Smooth muscle cell (in vitro differentiated cells): ENCODE results near the gene CHCHD6. TPM values are rescaled to one million over a fixed set of nuclear protein-coding genes. Genes with fewer than 3 reads are reported as not detected.

Source experiments
- DNase-seq: peaks from one replicate; lab custom pipeline; 2025; ENCODE audit not compliant: unreplicated experiment; lab: John Stamatoyannopoulos, UW
- H2AFZ ChIP-seq: fragments of 200-600 bp; sonication (generic); 2 replicates; pipeline ENCODE4 v1.6.0; 2016; ENCODE audit warnings: antibody characterized with exemption, low read depth, mild to moderate bottlenecking
- H3F3A ChIP-seq: fragments of 200-600 bp; sonication (generic); 2 replicates; pipeline ENCODE4 v1.6.0; 2017; ENCODE audit warnings: antibody characterized with exemption, low read depth
- H3K27ac ChIP-seq: fragments of 200-600 bp; sonication (generic); 2 replicates; pipeline ENCODE4 v1.5.1; 2016; ENCODE audit warnings: low read depth, mild to moderate bottlenecking
- H3K27me3 ChIP-seq: fragments of 200-600 bp; sonication (generic); 2 replicates; pipeline ENCODE4 v1.6.1; 2016; ENCODE audit warnings: low read depth, mild to moderate bottlenecking
- H3K36me3 ChIP-seq: fragments of 200-600 bp; sonication (generic); 2 replicates; pipeline ENCODE4 v1.5.1; 2016; ENCODE audit warnings: low read depth
- H3K4me1 ChIP-seq: fragments of 200-600 bp; sonication (generic); 2 replicates; pipeline ENCODE4 v1.5.1; 2016; ENCODE audit warnings: low read depth
- H3K4me2 ChIP-seq: fragments of 200-600 bp; sonication (generic); 2 replicates; pipeline ENCODE4 v1.6.0; 2016; ENCODE audit warnings: mild to moderate bottlenecking
- H3K4me3 ChIP-seq: fragments of 200-600 bp; sonication (generic); 2 replicates; pipeline ENCODE4 v1.5.1; 2016; ENCODE audit warnings: mild to moderate bottlenecking
- H3K79me2 ChIP-seq: fragments of 200-600 bp; sonication (generic); 2 replicates; pipeline ENCODE4 v1.6.0; 2016; ENCODE audit warnings: low read depth, mild to moderate bottlenecking
- H3K9ac ChIP-seq: fragments of 200-600 bp; sonication (generic); 2 replicates; pipeline ENCODE4 v1.6.0; 2016; ENCODE audit warnings: low read depth
- H3K9me3 ChIP-seq: fragments of 200-600 bp; sonication (generic); replicated peaks from 2 replicates; pipeline ENCODE4 v1.5.1; 2016; ENCODE audit warnings: low read depth
- H4K20me1 ChIP-seq: fragments of 200-600 bp; sonication (generic); 2 replicates; pipeline ENCODE4 v1.6.0; 2016; ENCODE audit warnings: low read depth
- CTCF ChIP-seq: fragments of 200-600 bp; sonication (generic); IDR thresholded peaks from 2 replicates; pipeline ENCODE4 v1.5.1; 2017; ENCODE audit warnings: borderline replicate concordance, mild to moderate bottlenecking, antibody characterized with exemption; ENCODE audit not compliant: insufficient read depth, poor library complexity, severe bottlenecking
- WGBS: methylation state at CpG from one replicate; pipeline ENCODE4 v1.1.7; 2016; ENCODE audit warnings: low lambda C conversion rate; 5-methylcytosine and 5-hydroxymethylcytosine counted together
- polyA plus RNA-seq: library from polyadenylated mRNA; unstranded; fragments of >200 nt; fragmentation: Nextera tagmentation; extraction: Ambion mirVana; gene quantifications from 2 replicates; pipeline ENCODE4 v1.2.1, GENCODE V29; 2016
- total RNA-seq: library from RNA; depleted of rRNA; stranded (reverse); fragments of >200 nt; gene quantifications from 2 replicates; pipeline ENCODE4 v1.2.3, GENCODE V29; 2014

The CHCHD6 gene
- total and polyA plus RNA-seq, 2 experiments from 2014 or later: 6.7 to 27.2 TPM

GRCh38 chr3:126978291-126978690, 274.3 kb downstream of the CHCHD6 start:
- Histone ChIP-seq H2AFZ (no peak overlapping the region), H3K4me3 (no peak overlapping the region), H3K9ac (no peak overlapping the region), H4K20me1 (no peaks in the 10 kb centered on the region), H3K79me2 (no peaks in the 10 kb centered on the region), H3K4me2 (no peak overlapping the region), H3F3A (no peaks in the 10 kb centered on the region), H3K27me3 (no peaks in the 10 kb centered on the region), H3K9me3 (peaks cover 5% of the 10 kb centered on the region), H3K27ac (no peak overlapping the region), H3K36me3 (no peaks in the 10 kb centered on the region), H3K4me1 (peaks cover 7% of the 10 kb centered on the region)
- 90% methylated on average over 5 of the region's 5 CpGs for WGBS
- TF ChIP-seq CTCF: no peak
- no peak for DNase-seq

- Histone ChIP-seq H3K9ac (no peak overlapping the region), H3K27me3 (no peaks in the 10 kb centered on the region), H3K36me3 (no peaks in the 10 kb centered on the region), H2AFZ (no peak overlapping the region), H4K20me1 (peaks cover 5% of the 10 kb centered on the region), H3F3A (no peaks in the 10 kb centered on the region), H3K79me2 (peaks cover 7% of the 10 kb centered on the region), H3K4me3 (no peak overlapping the region), H3K9me3 (peaks cover 5% of the 10 kb centered on the region), H3K4me2 (no peak overlapping the region), H3K27ac (no peak overlapping the region), H3K4me1 (peaks cover 7% of the 10 kb centered on the region)
- DNase-seq: no peak
- WGBS: 77% methylated on average over 5 of the region's 5 CpGs
- TF ChIP-seq CTCF: no peak
These were observed 275.1 kb downstream of the CHCHD6 start for GRCh38 chr3:126979046-126979628.

GRCh38 chr3:126980266-126980811, 276.3 kb downstream of the CHCHD6 start:
- peaks cover 17% of the 10 kb centered on the region for H3K79me2 ChIP-seq
- H3F3A ChIP-seq: no peaks in the 10 kb centered on the region
- peaks cover 17% of the 10 kb centered on the region for H4K20me1 ChIP-seq
- 96% methylated on average over 15 of the region's 15 CpGs for whole genome bisulfite sequencing
- no peak for TF ChIP-seq CTCF
- DNase-seq: no peak
- no peak overlapping the region for H2AFZ ChIP-seq
- no peaks in the 10 kb centered on the region for H3K9me3 ChIP-seq
- H3K4me3 ChIP-seq: no peak overlapping the region
- H3K4me2 ChIP-seq: no peak overlapping the region
- H3K4me1 ChIP-seq: peaks cover 17% of the 10 kb centered on the region
- H3K9ac ChIP-seq: no peak overlapping the region
- no peak overlapping the region for H3K27ac ChIP-seq
- H3K36me3 ChIP-seq: no peaks in the 10 kb centered on the region
- no peaks in the 10 kb centered on the region for H3K27me3 ChIP-seq

GRCh38 chr3:126982126-126982470, 278.1 kb downstream of the CHCHD6 start:
- Histone ChIP-seq H3K4me1 (peaks cover 17% of the 10 kb centered on the region), H3K4me3 (peak overlapping the region; percentile 56), H3K9me3 (no peaks in the 10 kb centered on the region), H3K36me3 (no peaks in the 10 kb centered on the region), H4K20me1 (peaks cover 34% of the 10 kb centered on the region), H3K27me3 (no peaks in the 10 kb centered on the region), H3K4me2 (peak overlapping the region; percentile 87), H3K9ac (no peak overlapping the region), H3K79me2 (peaks cover 34% of the 10 kb centered on the region), H3K27ac (no peak overlapping the region), H3F3A (no peaks in the 10 kb centered on the region), H2AFZ (peak overlapping the region; percentile 85)
- TF ChIP-seq CTCF: no peak
- WGBS: 16% methylated on average over 12 of the region's 12 CpGs
- DNase-seq: no peak
